Uterus (tissue), 2 donors: ENCODE data around the gene OR5K1.

Experiments
- CTCF ChIP-seq, 4 experiments: fragments of 200-600 bp in 2 of 4; fragments of 450-650 bp in 2 of 4; sonication (generic) in 2 of 4; IDR thresholded peaks; one replicate each; pipeline ENCODE4 v1.5.1; 2016 to 2019; ENCODE audit warnings: antibody characterized with exemption in 4 of 4, mild to moderate bottlenecking in 2 of 4, moderate library complexity in 1 of 4
- POLR2A ChIP-seq, 2 donors: fragments of 450-650 bp; IDR thresholded peaks; one replicate each; pipeline ENCODE4 v1.6.1; 2016; ENCODE audit warnings: antibody characterized with exemption in 2 of 2, mild to moderate bottlenecking in 1 of 2, moderate library complexity in 1 of 2

GRCh38 chr3:98501863-98502576 is 39.0 kb downstream of the OR5K1 start:
- TF ChIP-seq CTCF (IDR thresholded peaks at IDR 0.05) (no peak), POLR2A (IDR thresholded peaks at IDR 0.05) (no peak)
